ENCODE results near the gene UBFD1.

- TF ChIP-seq ELF4 (IDR thresholded peaks at IDR 0.05) = no peak
- no peak for TF ChIP-seq BHLHE40 (IDR thresholded peaks at IDR 0.05; ENCODE audit: borderline replicate concordance)
- no peak for TF ChIP-seq L3MBTL2 (conservative IDR thresholded peaks at IDR 0.05)
- TF ChIP-seq FOXM1 (IDR thresholded peaks at IDR 0.05; ENCODE audit: borderline replicate concordance) = no peak
- no peak for TF ChIP-seq FOXA1 (IDR thresholded peaks at IDR 0.05)
- no peak for TF ChIP-seq SP1 (IDR thresholded peaks at IDR 0.05)
Measured at GRCh38 chr16:23580391-23580790, 22.9 kb downstream of the UBFD1 start.
